Panc1 (cell line): ENCODE data around the gene TCF21. TPM values are rescaled to one million over a fixed set of nuclear protein-coding genes. Genes with fewer than 3 reads are reported as not detected.

ENCODE experiments used
- ATAC-seq: fragments of 200-7000 bp; cut with Tn5 transposase; 2 replicates; pipeline ENCODE4 v1.9.1; 2020; ENCODE audit warnings: mild to moderate bottlenecking, moderate library complexity
- BruUV-seq: library from RNA; stranded (reverse); fragments of 400-500 nt; replicated peaks from 2 replicates; lab custom pipeline; 2021; lab: Mats Ljungman, UMichigan
- CTCF ChIA-PET: fragments of 300-600 bp; sonication (Branson Sonifier 250); formaldehyde crosslinking; loops from one replicate; lab custom pipeline; 2022; ENCODE audit warnings: antibody characterized with exemption; lab: Charles Lee
- POLR2A ChIA-PET: fragments of 300-600 bp; sonication (Branson Sonifier 250); formaldehyde crosslinking; loops from one replicate; lab custom pipeline; 2022; ENCODE audit warnings: antibody characterized with exemption; lab: Charles Lee
- DNase-seq: peaks from one replicate; pipeline ENCODE4 v3.0.0-alpha.2; 2010; ENCODE audit warnings: low read depth, low spot score
- H3K27ac ChIP-seq: 2 replicates; pipeline ENCODE4 v1.5.1; 2011; ENCODE audit warnings: mild to moderate bottlenecking, low read length, inconsistent platforms
- H3K27me3 ChIP-seq: fragments of 200-500 bp; sonication (Bioruptor generic); 2 replicates; pipeline ENCODE4 v1.6.0; 2014; ENCODE audit warnings: low read length, inconsistent platforms; ENCODE audit not compliant: control insufficient read depth, insufficient read depth
- H3K36me3 ChIP-seq: fragments of 200-500 bp; sonication (Bioruptor generic); 2 replicates; pipeline ENCODE4 v1.5.1; 2014; ENCODE audit warnings: inconsistent platforms, mild to moderate bottlenecking, low read length, moderate library complexity; ENCODE audit not compliant: control insufficient read depth, insufficient read depth
- H3K4me1 ChIP-seq: 2 replicates; pipeline ENCODE4 v1.5.1; 2011; ENCODE audit warnings: inconsistent platforms, mild to moderate bottlenecking, low read length, moderate library complexity; ENCODE audit not compliant: control insufficient read depth, insufficient read depth
- H3K4me3 ChIP-seq, 2 experiments: 2 replicates each; pipeline ENCODE4 v1.5.1; 2011 to 2012; ENCODE audit warnings: low read depth in 2 of 2, low read length in 2 of 2, mild to moderate bottlenecking in 2 of 2, inconsistent platforms in 1 of 2, moderate library complexity in 1 of 2
- H3K9me3 ChIP-seq: fragments of 200-500 bp; sonication (Bioruptor generic); 2 replicates; pipeline ENCODE4 v1.5.1; 2014; ENCODE audit warnings: low read depth, mild to moderate bottlenecking, inconsistent platforms, low read length, moderate library complexity; ENCODE audit not compliant: control insufficient read depth, insufficient read depth
- CTCF ChIP-seq: fragments of 450-650 bp; IDR thresholded peaks from 2 replicates; pipeline ENCODE4 v1.5.1; 2017; ENCODE audit warnings: mild to moderate bottlenecking
- POLR2AphosphoS5 ChIP-seq: IDR thresholded peaks from 2 replicates; pipeline ENCODE4 v1.6.1; 2012; ENCODE audit warnings: mild to moderate bottlenecking, low read depth, low read length, moderate library complexity
- REST ChIP-seq, 2 experiments: IDR thresholded peaks; 2 replicates each; pipeline ENCODE4 v1.6.1; 2011 to 2012; ENCODE audit warnings: low read depth in 2 of 2, control low read depth in 1 of 2, low read length in 1 of 2, mild to moderate bottlenecking in 1 of 2, moderate library complexity in 1 of 2; ENCODE audit not compliant: insufficient read depth in 1 of 2
- SIN3A ChIP-seq: IDR thresholded peaks from 2 replicates; pipeline ENCODE4 v1.6.1; 2012; ENCODE audit warnings: low read depth, mild to moderate bottlenecking, low read length, moderate library complexity, borderline replicate concordance; ENCODE audit not compliant: insufficient read depth
- TCF7L2 ChIP-seq: IDR thresholded peaks from 2 replicates; pipeline ENCODE4 v1.6.1; 2011; ENCODE audit warnings: mild to moderate bottlenecking, low read depth, low read length, inconsistent platforms
- in situ Hi-C: cut with HindIII; loops from 2 replicates; pipeline ENCODE4 v1.10.0; 2016; ENCODE audit warnings: low sequenced_read_pairs, low pct_unique_long_range_greater_than_20kb
- intact Hi-C: fragments of 100-400 bp; cut with micrococcal nuclease; formaldehyde crosslinking; loops from one replicate; pipeline ENCODE4 v1.10.0; 2022; ENCODE audit not compliant: unreplicated experiment
- total RNA-seq: library from RNA; stranded (reverse); gene quantifications from one replicate; pipeline ENCODE4 v1.2.1, GENCODE V29; 2021; ENCODE audit not compliant: unreplicated experiment

Gene TCF21
- total RNA-seq, 1 experiment from 2014 or later, result not detected

- Histone ChIP-seq H3K36me3 (no peaks in the 10 kb centered on the region), H3K9me3 (no peaks in the 10 kb centered on the region), H3K27me3 (peaks cover 16% of the 10 kb centered on the region), H3K4me1 (peaks cover 4% of the 10 kb centered on the region; the same call in 1 of the 2 replicates), H3K27ac (no peak overlapping the region), H3K4me3 (peak overlapping the region in 1 of 2 experiments; percentile 28; a peak in 1 of 4 replicates)
- in situ Hi-C loops (no loop called here), intact Hi-C loops (no loop called here)
- no peak for TF ChIP-seq REST (IDR thresholded peaks at IDR 0.05; ENCODE audit: insufficient read depth in 1 of 2, low read depth in 2 of 2, low read length in 1 of 2)
- no peak for TF ChIP-seq SIN3A
- no peak for TF ChIP-seq POLR2AphosphoS5
- TF ChIP-seq TCF7L2, result no peak
- no peak for TF ChIP-seq CTCF
- CTCF ChIA-PET, result no interaction called here
- ATAC-seq, result no peak
- BruUV-seq, result no TSS peak
- POLR2A ChIA-PET, result no interaction called here
- DNase-seq, result no peak
Measured at GRCh38 chr6:133855276-133855990, 33.5 kb upstream of the TCF21 start.

- no peak for DNase-seq
- ChIA-PET CTCF (no interaction called here), POLR2A (no interaction called here)
- peaks cover 16% of the 10 kb centered on the region for H3K27me3 ChIP-seq
- intact Hi-C loops (no loop called here), in situ Hi-C loops (no loop called here)
- H3K9me3 ChIP-seq, result no peaks in the 10 kb centered on the region
- peaks cover 4% of the 10 kb centered on the region; the same call in 1 of the 2 replicates for H3K4me1 ChIP-seq
- no peak overlapping the region for H3K27ac ChIP-seq
- H3K36me3 ChIP-seq, result no peaks in the 10 kb centered on the region
- no TSS peak for BruUV-seq
- no peak overlapping the region for H3K4me3 ChIP-seq
- no peak for TF ChIP-seq POLR2AphosphoS5
- no peak for TF ChIP-seq TCF7L2
- no peak for TF ChIP-seq CTCF
- TF ChIP-seq REST (IDR thresholded peaks at IDR 0.05; ENCODE audit: insufficient read depth in 1 of 2, low read depth in 2 of 2, low read length in 1 of 2), result no peak
- no peak for TF ChIP-seq SIN3A
- no peak for ATAC-seq
Measured at GRCh38 chr6:133855991-133856370, 32.9 kb upstream of the TCF21 start.
